ENCODE results near the gene NYAP2.

NYAP2 gene

GRCh38 chr2:225487878-225488416, 88.4 kb downstream of the NYAP2 start:
- DNase-seq = no peak

GRCh38 chr2:225488743-225489142, 89.2 kb downstream of the NYAP2 start:
- no peak for DNase-seq

GRCh38 chr2:225493420-225494099, 94.0 kb downstream of the NYAP2 start:
- DNase-seq = no peak

- DNase-seq = peak; percentile 6
These were observed 94.6 kb downstream of the NYAP2 start for GRCh38 chr2:225494100-225494459.

GRCh38 chr2:225495706-225496105, 96.2 kb downstream of the NYAP2 start:
- no peak for DNase-seq

GRCh38 chr2:225496568-225496967, 97.1 kb downstream of the NYAP2 start:
- no peak for DNase-seq

GRCh38 chr2:225497166-225497565, 97.7 kb downstream of the NYAP2 start:
- DNase-seq = no peak

- no peak for DNase-seq
These were observed 101.5 kb downstream of the NYAP2 start for GRCh38 chr2:225501022-225501421.

GRCh38 chr2:225502971-225503370, 103.5 kb downstream of the NYAP2 start:
- no peak for DNase-seq

- DNase-seq = no peak
These were observed 111.3 kb downstream of the NYAP2 start for GRCh38 chr2:225510796-225511195.

GRCh38 chr2:225512469-225512868, 113.0 kb downstream of the NYAP2 start:
- DNase-seq = no peak

GRCh38 chr2:225512876-225513540, 113.5 kb downstream of the NYAP2 start:
- no peak for DNase-seq

GRCh38 chr2:225515033-225515432, 115.5 kb downstream of the NYAP2 start:
- no peak for DNase-seq

- DNase-seq = no peak
These were observed 127.4 kb downstream of the NYAP2 start for GRCh38 chr2:225526760-225527390.

- no peak for DNase-seq
These were observed 132.0 kb downstream of the NYAP2 start for GRCh38 chr2:225531559-225531958.

GRCh38 chr2:225532096-225532495, 132.6 kb downstream of the NYAP2 start:
- DNase-seq = no peak

- no peak for DNase-seq
These were observed 134.5 kb downstream of the NYAP2 start for GRCh38 chr2:225534037-225534436.

- DNase-seq = no peak
These were observed 135.2 kb downstream of the NYAP2 start for GRCh38 chr2:225534697-225535096.

GRCh38 chr2:225536036-225536435, 136.5 kb downstream of the NYAP2 start:
- DNase-seq = no peak

GRCh38 chr2:225543626-225544025, 144.1 kb downstream of the NYAP2 start:
- DNase-seq = no peak

- no peak for DNase-seq
These were observed 157.0 kb downstream of the NYAP2 start for GRCh38 chr2:225556461-225556860.

GRCh38 chr2:225558399-225559071, 159.0 kb downstream of the NYAP2 start:
- no peak for DNase-seq

GRCh38 chr2:225559072-225559415, 159.5 kb downstream of the NYAP2 start:
- no peak for DNase-seq

- peak; percentile 10 for DNase-seq
These were observed 167.3 kb downstream of the NYAP2 start for GRCh38 chr2:225566798-225567197.

Measured in suppressor macrophage treated with lipopolysaccharide for 4 hours (primary cell).